Astrocyte (in vitro differentiated cells and primary cell): Measurements from ENCODE around the gene PTPRK.

Experiments
- EZH2 ChIP-seq: IDR thresholded peaks from 2 replicates; pipeline ENCODE4 v1.6.1; 2012; ENCODE audit warnings: mild to moderate bottlenecking, low read length, inconsistent platforms; ENCODE audit not compliant: insufficient read depth
- TF ChIP-seq, protein P1 (sequence below): IDR thresholded peaks from 2 replicates; pipeline ENCODE4 v1.5.1; 2011; ENCODE audit warnings: low read depth, mild to moderate bottlenecking, inconsistent platforms, low read length, moderate library complexity; ENCODE audit not compliant: insufficient read depth

- TF ChIP-seq, protein P1, sequence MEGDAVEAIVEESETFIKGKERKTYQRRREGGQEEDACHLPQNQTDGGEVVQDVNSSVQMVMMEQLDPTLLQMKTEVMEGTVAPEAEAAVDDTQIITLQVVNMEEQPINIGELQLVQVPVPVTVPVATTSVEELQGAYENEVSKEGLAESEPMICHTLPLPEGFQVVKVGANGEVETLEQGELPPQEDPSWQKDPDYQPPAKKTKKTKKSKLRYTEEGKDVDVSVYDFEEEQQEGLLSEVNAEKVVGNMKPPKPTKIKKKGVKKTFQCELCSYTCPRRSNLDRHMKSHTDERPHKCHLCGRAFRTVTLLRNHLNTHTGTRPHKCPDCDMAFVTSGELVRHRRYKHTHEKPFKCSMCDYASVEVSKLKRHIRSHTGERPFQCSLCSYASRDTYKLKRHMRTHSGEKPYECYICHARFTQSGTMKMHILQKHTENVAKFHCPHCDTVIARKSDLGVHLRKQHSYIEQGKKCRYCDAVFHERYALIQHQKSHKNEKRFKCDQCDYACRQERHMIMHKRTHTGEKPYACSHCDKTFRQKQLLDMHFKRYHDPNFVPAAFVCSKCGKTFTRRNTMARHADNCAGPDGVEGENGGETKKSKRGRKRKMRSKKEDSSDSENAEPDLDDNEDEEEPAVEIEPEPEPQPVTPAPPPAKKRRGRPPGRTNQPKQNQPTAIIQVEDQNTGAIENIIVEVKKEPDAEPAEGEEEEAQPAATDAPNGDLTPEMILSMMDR = no peak
- no peak for TF ChIP-seq EZH2
These were observed 273.7 kb downstream of the PTPRK start for GRCh38 chr6:128246472-128247260.
